GM12864 (cell line): ENCODE results near the gene PEPD.

ENCODE experiments used
- DNase-seq: peaks from one replicate; pipeline ENCODE4 v3.0.0-alpha.2; 2011; ENCODE audit warnings: low read depth
- H3K4me3 ChIP-seq: 2 replicates; pipeline ENCODE4 v1.5.1; 2011; ENCODE audit warnings: mild to moderate bottlenecking, low read depth, low read length, control low read depth
- CTCF ChIP-seq: IDR thresholded peaks from 2 replicates; pipeline ENCODE4 v1.5.1; 2011; ENCODE audit warnings: low read depth, mild to moderate bottlenecking, moderate library complexity, low read length, control low read depth, inconsistent platforms; ENCODE audit errors: missing control alignments

PEPD gene

DNA sequence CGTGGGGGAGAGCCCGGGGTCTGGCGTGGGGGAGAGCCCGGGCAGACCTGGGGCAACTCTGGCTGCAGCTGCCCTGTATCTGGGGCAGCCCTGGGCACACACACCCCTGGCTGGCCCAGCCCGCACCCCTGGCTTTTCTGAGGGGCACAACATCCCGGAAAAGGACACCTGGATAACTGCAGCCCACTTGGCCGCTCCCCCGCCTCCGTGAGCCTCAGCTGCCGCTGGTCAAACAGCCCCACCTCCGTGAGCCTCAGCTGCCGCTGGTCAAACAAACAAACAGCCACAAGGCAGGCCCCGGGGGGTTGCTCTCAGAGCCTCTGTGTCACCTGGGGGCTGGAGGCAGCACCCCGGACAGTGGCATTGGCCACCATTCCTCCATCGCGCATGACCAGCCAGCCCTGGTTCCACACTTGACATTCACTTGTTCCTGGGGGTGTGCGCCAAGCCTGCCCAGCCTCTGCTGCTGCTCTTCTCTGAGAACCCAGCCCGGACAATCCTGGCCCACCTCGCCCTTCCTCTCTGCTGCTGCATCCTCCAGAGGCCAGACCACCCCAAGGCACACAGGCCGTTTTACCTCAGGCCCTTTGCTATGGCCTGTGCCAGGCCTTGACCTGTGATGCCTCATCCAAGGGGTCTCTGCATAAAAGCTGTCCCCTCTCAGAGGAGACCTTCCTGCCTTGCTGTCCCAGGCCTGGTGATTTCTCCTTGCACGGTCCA is 128.1 kb downstream of the PEPD start:
- TF ChIP-seq CTCF = no peak

GRCh38 chr19:33392341-33393285 is 129.0 kb downstream of the PEPD start:
- no peak for TF ChIP-seq CTCF
- H3K4me3 ChIP-seq = no peak overlapping the region
- DNase-seq = no peak

More for the DNA sequence above, 128.1 kb downstream of the PEPD start:
- DNase-seq = no peak
- H3K4me3 ChIP-seq = no peak overlapping the region

- no peak overlapping the region for H3K4me3 ChIP-seq
- TF ChIP-seq CTCF = no peak
- DNase-seq = no peak
Observed at GRCh38 chr19:33391631-33392249, 129.9 kb downstream of the PEPD start.

DNA sequence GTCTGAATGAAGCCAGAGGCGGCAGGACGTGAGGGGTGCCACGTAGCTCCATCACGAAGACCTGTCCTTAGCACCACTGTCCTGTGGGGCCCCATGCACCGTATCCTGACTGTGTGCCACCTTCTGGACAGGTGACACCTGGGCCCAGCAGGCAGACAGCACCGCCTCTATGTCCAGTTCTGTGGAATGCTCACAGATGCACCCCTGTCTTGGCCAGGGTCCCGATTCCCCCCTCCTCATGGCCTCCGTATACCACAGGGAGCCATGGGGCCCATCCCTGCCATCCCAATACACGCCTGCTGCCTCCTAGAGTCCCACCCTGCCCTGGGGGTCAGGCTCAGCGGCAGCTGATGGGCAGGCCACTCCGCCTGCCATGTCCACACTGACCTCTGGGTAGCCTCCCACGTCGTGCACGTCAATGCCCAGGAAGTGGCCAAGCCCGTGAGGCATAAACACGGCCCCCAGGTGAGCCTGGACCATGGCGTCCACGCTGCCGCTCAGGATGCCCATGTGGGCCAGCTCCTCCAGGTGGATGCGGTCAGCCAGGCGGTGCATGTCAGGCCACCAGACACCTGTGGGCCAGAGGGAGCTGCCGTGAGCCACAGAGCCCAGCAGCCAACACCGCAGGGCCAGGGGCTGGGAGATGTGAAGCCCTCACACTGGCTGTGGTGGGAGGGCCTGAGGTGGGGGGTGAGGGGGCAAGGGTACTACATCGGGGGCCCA is 130.5 kb downstream of the PEPD start:
- no peak overlapping the region for H3K4me3 ChIP-seq
- DNase-seq = no peak
- no peak for TF ChIP-seq CTCF

- TF ChIP-seq CTCF = no peak
- DNase-seq = no peak
Observed at GRCh38 chr19:33390101-33390907, 131.3 kb downstream of the PEPD start.

More at GRCh38 chr19:33390101-33390907, 131.3 kb downstream of the PEPD start:
- no peak overlapping the region for H3K4me3 ChIP-seq
